Fibroblast of peridontal ligament (primary cell): ENCODE measurements around the gene PSMB3.

Experiments used
- DNase-seq: peaks from one replicate; pipeline ENCODE4 v3.0.0-alpha.2; 2010; ENCODE audit errors: extremely low read depth

The PSMB3 gene

DNA sequence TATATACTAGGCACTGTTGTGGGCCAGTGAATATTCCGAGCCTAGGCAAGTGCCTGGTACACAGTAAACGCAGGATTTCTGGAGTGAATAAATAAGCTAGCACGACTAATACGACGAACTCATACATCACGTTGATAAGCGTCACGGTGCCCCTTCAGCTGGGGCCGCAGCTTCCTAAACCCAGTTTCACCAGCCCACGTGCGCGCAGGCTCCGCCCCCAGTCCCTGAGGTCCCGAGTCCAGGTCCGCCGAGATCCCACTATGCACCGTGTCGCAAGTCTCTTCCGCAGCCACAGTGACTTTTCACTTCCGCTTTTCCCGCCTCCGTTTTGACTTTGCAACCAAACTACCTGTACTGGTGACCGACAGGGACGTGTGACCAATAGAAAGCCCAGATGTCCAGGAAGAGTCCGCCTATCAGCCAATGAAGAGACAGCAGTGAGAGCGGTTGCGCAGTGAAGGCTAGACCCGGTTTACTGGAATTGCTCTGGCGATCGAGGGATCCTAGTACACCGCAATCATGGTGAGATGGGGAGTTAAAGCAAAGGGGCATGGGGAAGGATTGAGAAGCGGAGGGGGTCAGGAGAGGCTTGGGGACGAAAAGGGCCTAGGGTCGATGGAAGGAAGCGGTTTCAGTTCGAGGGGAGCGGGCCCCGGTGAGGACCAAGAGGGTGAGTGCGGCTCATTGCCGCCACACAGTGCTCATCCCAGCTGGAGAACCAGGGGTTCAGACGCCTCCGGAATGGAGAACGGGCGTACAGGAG lies at the start of gene PSMB3:
Gene PSMB3, plus strand, starts transcription at position 434 of the 763 bp plus-strand sequence. Its CDS starts 86 bp downstream, at position 520.
- peak; percentile 99 for DNase-seq

DNA sequence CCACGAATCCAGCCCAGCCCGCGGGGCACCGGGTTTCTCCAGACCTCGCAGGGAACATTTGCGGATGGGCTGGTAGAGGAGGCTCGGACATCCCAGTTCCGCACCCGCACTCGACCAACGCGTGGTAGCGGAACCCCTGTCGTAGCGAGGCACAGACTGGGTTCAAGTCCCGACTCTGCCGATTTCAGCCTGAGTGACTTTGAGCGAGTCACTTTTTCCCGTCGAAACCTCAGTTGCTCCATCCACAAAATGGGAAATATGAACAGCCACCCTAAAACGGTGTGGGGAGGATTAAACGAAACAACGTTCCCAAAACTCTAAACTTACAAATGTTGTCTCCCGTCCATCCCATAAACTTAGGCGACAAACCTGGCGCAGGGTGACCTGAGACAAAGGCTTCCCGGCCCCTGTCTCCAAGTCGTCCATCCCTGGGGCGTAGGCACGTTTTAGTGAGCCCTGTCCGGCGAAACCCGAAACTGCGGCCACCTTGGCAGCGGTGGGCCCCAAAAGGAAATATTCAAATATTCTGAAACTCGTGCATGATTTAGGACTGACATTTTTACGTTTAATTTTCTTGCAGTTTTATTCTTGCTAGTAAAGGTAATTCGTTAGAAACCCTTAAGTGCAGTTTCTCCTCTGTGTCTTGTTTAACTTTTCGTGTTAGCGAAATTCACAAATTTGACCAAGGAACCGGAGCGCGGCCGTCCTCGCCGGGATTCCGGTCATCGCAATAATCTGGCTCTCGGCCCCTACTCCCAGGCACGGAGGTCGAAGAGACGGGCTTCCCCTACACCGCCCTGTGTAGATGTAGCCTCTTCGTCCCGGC lies 49.4 kb upstream of the PSMB3 start:
- DNase-seq, result no peak

DNA sequence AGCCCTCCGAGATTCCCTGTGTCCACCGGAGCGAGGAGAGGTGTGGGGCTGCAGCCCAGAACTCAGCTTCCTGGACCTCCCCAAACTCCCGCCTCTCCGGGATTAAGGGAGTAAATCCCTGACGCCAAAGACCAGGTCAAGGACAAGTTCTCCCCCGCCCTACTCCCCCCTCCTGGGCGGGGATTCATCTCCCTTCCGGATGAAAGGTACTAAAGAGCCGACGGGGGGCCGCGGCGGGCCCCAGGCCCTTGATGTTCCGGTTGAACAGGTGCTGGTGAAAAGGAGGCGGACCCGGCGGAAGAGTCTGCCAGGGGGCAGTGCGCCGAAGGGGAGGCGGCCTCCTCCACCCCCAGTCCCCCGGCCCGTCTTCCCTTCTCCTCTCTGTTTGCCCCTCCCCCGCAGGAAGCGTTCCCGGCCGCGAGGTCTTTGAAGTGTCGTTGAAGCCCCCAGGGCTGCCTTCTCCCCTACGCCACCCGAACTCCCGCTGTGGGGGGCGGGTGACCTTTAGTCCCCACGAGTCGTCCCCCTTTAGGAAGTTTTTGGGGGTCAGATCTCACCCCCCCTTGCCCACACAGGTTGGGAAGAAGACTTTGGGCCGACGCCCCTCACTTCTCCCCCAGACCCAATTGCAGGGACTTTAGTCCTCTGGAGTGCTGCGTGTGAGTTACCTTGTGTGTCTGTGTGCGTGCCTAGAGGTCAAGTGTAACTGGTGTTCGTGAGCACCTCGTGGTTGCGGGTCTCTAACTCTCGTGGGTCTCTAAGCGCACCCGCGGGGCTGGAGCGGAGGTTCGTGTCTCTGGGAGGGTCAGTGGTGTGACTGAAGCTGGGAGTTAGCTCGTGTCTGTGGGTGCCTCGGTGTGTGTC lies 48.6 kb upstream of the PSMB3 start:
- no peak for DNase-seq

DNA sequence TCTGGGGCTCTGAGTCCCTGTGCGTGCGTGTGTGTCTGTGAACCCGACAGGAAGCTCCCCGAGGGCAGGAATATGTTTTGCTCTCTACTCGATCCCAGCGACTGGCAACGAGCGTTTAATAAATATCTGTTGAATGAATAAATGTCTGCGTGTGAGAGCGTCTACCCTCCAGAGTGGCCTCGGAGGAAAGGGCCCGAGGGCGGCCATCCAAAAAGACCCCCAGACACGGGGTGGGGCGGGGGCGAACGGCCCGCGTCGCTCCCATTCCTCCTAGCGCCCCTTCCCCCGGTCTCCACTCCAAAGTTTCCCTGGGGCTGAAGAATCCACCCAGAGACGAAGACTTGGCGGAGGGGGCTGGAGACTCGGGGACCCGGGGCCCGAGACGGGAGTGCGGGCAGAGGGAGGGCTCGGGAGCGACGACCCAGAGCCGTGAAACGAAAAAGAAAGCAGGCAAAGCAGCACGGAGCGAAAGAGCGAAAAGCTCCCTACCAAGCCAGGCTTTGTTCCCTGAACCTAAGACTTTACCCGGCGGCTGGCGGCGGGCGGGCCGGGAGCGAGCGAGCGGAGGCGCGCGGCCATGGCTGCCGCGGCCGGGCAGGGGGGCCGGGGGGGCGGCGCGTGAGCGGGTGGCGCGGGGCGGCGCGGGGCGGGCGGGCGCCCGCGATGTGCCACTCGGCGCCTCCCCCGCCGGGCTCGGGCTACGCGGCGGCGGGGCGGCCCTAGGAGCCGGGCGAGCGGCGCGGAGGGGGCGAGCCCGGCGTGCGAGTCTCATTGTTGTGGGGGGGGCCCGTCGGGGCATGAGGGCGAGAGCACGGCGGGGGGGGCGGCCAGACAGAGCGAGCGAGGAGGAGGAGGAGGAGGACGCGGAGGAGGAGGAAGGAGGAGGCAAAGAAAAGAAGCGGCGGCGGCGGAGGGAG lies 47.7 kb upstream of the PSMB3 start, which contains the start of gene MLLT6:
Gene MLLT6, plus strand, starts transcription at position 668 of the 917 bp plus-strand sequence. CDS start 360 bp downstream, outside the sequence.
- DNase-seq, result peak; percentile 74

GRCh38 chr17:38705523-38705802 lies 47.1 kb upstream of the PSMB3 start:
- DNase-seq, result no peak

GRCh38 chr17:38705803-38706504 lies 46.6 kb upstream of the PSMB3 start:
- DNase-seq, result no peak

DNA sequence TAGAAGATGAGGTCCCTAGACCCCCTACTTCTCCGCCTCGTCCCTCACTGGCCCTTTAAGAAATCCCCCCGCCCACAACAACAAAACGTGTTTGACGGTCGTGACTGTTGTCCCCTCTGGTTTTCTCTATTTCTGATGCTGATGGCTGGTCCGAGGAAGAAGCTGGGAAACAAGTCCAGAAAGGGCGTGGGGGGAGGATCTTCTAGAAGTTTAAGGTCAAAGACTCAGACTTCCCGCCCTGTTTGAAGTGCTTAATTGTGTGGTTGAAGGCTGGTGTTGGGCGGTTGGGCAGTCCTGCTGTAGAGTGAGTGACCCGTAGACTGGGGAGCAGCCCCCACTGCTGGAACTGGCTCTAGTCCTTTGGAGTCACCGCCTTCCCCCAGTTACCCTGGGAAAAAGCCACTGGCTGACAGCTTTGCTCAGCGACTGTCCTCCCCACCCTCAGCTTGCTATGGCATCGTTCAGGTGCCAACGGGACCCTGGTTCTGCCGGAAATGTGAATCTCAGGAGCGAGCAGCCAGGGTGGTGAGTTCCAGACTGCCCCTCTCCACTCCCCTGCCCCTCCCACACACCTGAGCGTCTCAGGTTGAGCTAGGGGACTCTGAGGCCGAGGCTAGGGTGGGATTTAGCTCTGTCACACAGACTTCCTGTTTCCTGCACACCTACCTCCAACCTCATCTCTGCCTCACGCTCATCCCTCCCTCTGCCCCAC lies 45.9 kb upstream of the PSMB3 start:
- no peak for DNase-seq

GRCh38 chr17:38707678-38708351 lies 44.7 kb upstream of the PSMB3 start:
- DNase-seq, result no peak

GRCh38 chr17:38709104-38709820 lies 43.3 kb upstream of the PSMB3 start:
- no peak for DNase-seq

DNA sequence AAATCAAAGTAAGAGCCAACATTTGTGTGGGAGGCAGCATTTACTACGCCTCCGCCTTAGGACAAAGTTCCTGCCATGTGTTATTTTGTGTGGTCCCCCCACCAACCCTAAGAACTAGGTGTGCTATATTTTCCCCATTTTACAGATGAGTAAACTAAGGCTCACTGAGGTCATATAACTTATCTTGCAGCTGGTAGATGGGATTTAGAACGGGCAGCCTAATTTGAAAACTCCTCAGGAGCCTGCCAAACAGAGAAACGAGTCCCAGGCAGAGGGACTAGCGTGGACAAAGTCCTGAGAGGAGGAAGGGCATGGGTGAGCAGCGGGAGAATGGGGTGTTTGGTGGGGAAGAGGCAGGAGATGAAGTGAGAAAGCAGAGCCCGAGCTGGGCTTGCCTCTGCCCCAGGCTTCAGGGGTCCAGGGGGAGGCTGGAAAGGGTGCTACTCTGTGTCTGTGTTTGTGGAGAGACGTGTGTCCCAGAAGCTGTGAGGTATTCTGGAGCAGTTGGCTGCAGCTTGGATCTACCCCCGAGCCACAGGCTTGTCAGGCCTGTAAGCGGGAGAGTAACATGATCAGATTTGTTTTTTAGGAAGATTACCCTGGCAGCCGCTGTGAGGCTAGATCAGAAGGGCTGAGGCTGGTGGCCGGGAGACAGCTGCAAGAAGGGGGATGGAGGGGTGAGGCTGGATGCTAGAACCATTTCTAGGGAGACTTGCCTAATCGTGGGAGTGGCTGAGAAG lies 42.5 kb upstream of the PSMB3 start:
- DNase-seq, result no peak

GRCh38 chr17:38710604-38710962 lies 42.0 kb upstream of the PSMB3 start:
- no peak for DNase-seq

DNA sequence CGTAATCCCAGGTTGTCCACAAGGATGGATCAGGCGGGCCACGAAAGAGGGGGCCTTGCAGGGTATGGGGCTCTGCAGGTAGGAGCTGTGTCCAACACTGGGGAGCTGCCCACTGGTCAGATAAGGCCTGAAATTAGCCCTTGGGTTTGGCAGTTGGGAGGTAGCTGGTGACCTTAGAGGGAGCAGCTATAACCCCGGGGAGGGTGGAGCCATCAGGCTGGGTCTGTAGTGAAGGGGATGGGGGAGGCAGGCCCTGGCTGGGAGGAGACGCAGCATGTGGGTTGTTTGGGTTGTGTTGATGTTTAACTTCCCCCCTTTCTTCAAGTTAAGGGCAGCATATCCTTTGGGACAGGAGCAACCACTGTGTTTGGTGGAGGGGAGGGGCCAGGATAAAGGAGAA lies 41.6 kb upstream of the PSMB3 start:
- DNase-seq, result no peak

DNA sequence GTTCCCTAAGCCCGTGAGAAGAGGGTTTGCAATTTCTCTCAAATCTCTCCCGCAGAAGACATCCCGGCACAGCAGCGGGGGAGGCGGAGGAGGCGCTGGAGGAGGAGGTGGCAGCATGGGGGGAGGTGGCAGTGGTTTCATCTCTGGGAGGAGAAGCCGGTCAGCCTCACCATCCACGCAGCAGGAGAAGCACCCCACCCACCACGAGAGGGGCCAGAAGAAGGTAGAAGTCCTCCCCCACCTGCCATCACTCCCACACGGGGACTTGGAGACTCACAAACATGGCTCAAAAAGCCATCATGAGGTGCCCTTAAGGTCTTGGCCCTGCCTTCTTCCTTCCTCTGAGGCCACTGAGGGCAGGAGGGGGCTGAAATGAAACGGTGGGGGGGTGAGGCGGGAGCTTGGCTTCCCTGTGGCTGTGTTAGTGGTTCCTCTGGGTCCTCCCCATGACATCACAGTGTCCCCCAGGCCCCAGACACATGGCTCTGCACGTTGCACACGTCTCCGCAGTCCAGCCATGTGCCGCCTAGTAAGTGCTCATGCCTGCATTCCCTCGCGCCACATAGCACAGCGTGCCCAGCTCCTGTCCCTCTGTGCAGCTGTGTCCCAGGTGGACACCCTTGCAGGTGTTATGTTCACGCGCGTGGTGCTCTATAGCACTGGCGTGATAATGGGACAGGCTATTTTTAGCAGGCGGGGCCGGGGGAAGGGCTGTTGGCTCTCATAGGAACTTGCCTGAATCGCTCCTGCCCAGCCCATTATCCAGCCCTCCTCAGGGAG lies 40.6 kb upstream of the PSMB3 start:
- DNase-seq, result no peak

- no peak for DNase-seq
These were observed 39.9 kb upstream of the PSMB3 start for GRCh38 chr17:38712593-38712992.

GRCh38 chr17:38713456-38714075 lies 39.0 kb upstream of the PSMB3 start:
- DNase-seq, result no peak

GRCh38 chr17:38715216-38715943 lies 37.2 kb upstream of the PSMB3 start:
- DNase-seq, result no peak
